Measurements from ENCODE around the gene GALNT2. TPM values are rescaled to one million over a fixed set of nuclear protein-coding genes. Genes with fewer than 3 reads are reported as not detected.

Gene GALNT2
- total RNA-seq, 1 donor from 2014 or later, result 31.9 TPM

DNA sequence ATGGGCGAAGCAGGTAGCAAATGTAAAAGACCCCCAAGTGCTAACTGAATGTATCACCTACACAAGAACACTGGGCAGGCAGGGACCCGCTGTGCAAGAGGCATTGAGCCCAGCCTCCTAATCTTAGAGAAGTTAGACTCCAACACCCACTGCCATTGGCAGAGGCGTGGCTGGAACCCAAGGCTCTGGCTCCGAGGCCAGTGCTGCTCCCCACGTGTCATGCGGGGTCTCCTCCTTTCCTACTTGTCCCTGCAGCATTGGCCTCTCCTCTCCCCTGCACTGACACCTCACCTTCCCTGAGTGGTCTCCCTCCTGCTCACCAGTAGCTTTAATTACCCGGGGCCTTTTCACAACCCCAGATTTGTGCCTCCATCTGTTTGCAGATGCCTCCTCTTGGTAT is 107.0 kb downstream of the GALNT2 start:
- TF ChIP-seq, protein P1, sequence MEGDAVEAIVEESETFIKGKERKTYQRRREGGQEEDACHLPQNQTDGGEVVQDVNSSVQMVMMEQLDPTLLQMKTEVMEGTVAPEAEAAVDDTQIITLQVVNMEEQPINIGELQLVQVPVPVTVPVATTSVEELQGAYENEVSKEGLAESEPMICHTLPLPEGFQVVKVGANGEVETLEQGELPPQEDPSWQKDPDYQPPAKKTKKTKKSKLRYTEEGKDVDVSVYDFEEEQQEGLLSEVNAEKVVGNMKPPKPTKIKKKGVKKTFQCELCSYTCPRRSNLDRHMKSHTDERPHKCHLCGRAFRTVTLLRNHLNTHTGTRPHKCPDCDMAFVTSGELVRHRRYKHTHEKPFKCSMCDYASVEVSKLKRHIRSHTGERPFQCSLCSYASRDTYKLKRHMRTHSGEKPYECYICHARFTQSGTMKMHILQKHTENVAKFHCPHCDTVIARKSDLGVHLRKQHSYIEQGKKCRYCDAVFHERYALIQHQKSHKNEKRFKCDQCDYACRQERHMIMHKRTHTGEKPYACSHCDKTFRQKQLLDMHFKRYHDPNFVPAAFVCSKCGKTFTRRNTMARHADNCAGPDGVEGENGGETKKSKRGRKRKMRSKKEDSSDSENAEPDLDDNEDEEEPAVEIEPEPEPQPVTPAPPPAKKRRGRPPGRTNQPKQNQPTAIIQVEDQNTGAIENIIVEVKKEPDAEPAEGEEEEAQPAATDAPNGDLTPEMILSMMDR (IDR thresholded peaks at IDR 0.05; ENCODE audit: insufficient read depth, low read length, severe bottlenecking), result no peak
- no peak overlapping the region for H3K4me3 ChIP-seq (ENCODE audit: low read depth, low read length)
- H3K27me3 ChIP-seq (ENCODE audit: control insufficient read depth, insufficient read depth, low read length), result no peaks in the 10 kb centered on the region
- DNase-seq (ENCODE audit: low read depth), result no peak
- no peak for FAIRE-seq
- peaks cover 5% of the 10 kb centered on the region for H3K36me3 ChIP-seq (ENCODE audit: control insufficient read depth, insufficient read depth, low read length)

DNA sequence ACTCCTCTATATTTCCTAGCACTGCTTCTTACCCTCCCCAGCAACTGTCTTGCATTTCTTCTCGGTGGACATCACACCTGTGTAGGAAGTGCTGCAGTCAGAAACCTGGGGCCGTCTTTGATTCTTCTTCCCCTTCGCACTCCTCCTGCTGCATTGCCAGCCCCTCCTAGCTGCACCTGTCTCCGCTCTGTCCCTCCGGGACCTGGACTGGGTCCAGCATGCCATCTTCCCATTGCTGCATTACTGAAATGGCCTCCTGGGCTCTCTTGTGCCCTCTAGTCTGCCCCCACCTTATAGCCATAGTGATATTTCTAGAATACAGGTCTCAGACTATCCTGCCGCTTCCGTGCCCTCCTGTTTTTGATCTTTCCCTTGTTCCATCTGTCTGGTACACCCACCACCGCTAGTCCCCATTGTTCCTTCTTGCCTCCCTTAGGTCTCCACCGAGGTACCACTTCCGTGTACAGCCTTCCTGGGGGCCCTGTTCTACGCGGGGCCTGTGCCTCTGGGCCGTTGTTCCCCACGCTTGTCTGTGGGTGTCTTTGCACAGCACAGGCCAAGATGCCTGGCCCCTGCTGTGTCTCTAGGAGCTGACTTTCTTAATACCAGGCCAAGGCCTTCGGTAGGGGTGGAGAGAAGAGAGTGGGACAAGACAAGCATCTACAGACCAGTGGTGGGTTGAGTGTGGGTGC is 107.6 kb downstream of the GALNT2 start:
- H3K27me3 ChIP-seq (ENCODE audit: control insufficient read depth, insufficient read depth, low read length), result no peaks in the 10 kb centered on the region
- DNase-seq (ENCODE audit: low read depth) (no peak), FAIRE-seq (no peak)
- no peak overlapping the region for H3K4me3 ChIP-seq (ENCODE audit: low read depth, low read length)
- TF ChIP-seq, protein P1 (IDR thresholded peaks at IDR 0.05; ENCODE audit: insufficient read depth, low read length, severe bottlenecking), result no peak
- peaks cover 5% of the 10 kb centered on the region for H3K36me3 ChIP-seq (ENCODE audit: control insufficient read depth, insufficient read depth, low read length)

DNA sequence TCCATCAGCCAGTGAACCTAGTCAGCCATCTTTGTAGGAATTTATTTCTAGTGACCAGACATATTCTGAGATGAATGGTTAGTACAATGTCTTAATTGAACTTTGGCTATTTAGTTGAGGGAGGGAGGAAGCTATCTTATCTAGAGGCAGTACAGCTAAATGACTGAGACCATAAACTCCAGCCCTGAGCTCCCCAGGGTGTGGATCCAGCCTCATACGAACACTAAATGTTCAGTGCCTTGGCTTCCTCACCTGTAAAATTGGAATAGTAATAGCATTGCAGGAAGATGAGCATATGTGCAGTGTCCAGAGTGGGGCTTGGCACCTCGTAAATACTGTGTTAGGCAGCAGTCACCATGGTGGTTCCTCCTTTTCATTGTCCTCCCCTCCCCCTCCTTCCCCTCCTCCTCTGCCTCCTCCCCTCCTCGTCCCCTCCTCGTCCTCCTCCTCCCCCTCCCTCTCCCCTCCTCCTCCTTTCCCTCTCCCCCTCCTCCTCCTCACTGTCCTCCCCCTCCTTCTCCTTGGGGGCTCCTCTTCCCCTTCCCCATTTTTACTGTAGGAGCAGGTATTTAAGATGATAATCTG is 108.2 kb downstream of the GALNT2 start:
- FAIRE-seq, result no peak
- TF ChIP-seq, protein P1 (IDR thresholded peaks at IDR 0.05; ENCODE audit: insufficient read depth, low read length, severe bottlenecking), result no peak
- Histone ChIP-seq H3K27me3 (ENCODE audit: control insufficient read depth, insufficient read depth, low read length) (no peaks in the 10 kb centered on the region), H3K36me3 (ENCODE audit: control insufficient read depth, insufficient read depth, low read length) (peaks cover 5% of the 10 kb centered on the region), H3K4me3 (ENCODE audit: low read depth, low read length) (no peak overlapping the region)
- no peak for DNase-seq (ENCODE audit: low read depth)

DNA sequence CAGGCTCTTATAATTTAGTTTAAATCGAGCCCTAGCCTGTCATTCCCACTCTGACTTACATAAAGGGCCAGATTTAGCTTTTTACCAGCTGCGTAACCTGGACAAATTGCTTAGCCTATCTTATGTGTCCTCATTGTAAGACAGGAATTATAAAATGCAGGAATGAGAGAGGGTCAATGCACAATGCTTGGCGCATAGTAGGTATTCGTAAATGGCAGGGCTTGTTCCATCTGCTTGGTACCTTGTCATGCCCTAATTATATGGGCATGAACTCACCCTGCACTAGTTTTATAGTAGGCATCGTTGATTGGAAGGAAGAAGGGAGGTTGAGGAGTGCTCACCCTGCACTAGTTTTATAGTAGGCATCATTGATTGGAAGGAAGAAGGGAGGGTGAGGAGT is 108.8 kb downstream of the GALNT2 start:
- peaks cover 5% of the 10 kb centered on the region for H3K36me3 ChIP-seq (ENCODE audit: control insufficient read depth, insufficient read depth, low read length)
- FAIRE-seq, result no peak
- no peaks in the 10 kb centered on the region for H3K27me3 ChIP-seq (ENCODE audit: control insufficient read depth, insufficient read depth, low read length)
- DNase-seq (ENCODE audit: low read depth), result no peak
- TF ChIP-seq, protein P1 (IDR thresholded peaks at IDR 0.05; ENCODE audit: insufficient read depth, low read length, severe bottlenecking), result no peak
- no peak overlapping the region for H3K4me3 ChIP-seq (ENCODE audit: low read depth, low read length)

DNA sequence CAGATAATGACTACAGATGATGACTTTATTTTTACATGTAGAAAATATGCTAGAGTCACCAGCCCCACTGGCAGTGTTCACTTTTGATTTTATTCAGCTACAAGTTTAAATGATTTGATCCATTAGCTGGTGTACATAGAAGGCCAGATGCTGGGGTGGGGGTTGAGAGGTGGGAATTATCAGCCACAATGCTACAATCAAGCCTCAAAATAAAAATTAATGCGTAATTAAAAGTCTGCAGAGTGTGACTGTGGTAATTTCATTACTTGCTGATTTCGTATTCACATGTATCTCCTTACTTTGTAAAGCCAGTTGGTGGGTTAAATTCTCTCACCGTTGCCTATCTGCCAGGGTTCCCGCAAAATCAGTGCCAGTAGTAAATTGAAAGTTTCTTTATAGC is 109.3 kb downstream of the GALNT2 start:
- DNase-seq (ENCODE audit: low read depth), result no peak

More for the DNA sequence above, 109.3 kb downstream of the GALNT2 start:
- no peak overlapping the region for H3K4me3 ChIP-seq (ENCODE audit: low read depth, low read length)
- no peak for FAIRE-seq
- H3K36me3 ChIP-seq (ENCODE audit: control insufficient read depth, insufficient read depth, low read length), result peaks cover 5% of the 10 kb centered on the region
- TF ChIP-seq, protein P1 (IDR thresholded peaks at IDR 0.05; ENCODE audit: insufficient read depth, low read length, severe bottlenecking), result no peak
- no peaks in the 10 kb centered on the region for H3K27me3 ChIP-seq (ENCODE audit: control insufficient read depth, insufficient read depth, low read length)
